CD4-positive, alpha-beta memory T cell (primary cell): ENCODE measurements around the gene TSSC4. TPM values are rescaled to one million over a fixed set of nuclear protein-coding genes. Genes with fewer than 3 reads are reported as not detected.

ENCODE experiments used
- CTCF ChIA-PET: fragments of 350-600 bp; sonication (Branson Sonifier 250); formaldehyde crosslinking; loops from one replicate; lab custom pipeline; 2021; ENCODE audit warnings: inconsistent platforms; ENCODE audit not compliant: partially characterized antibody; lab: Charles Lee
- POLR2A ChIA-PET: fragments of 350-600 bp; sonication (Branson Sonifier 250); formaldehyde crosslinking; loops from one replicate; lab custom pipeline; 2021; ENCODE audit not compliant: partially characterized antibody; lab: Charles Lee
- DNase-seq, 5 donors: peaks; one replicate each; pipeline versions ENCODE4 v3.0.0 to v3.0.0-alpha.2; 2020 to 2022; ENCODE audit warnings: mixed read lengths in 1 of 5
- H3K27ac ChIP-seq: one replicate; pipeline ENCODE4 v1.7.0; 2013; ENCODE audit warnings: low read depth, low read length
- H3K27me3 ChIP-seq: 2 replicates; pipeline ENCODE4 v1.7.0; 2013; ENCODE audit warnings: mild to moderate bottlenecking, low read length, moderate library complexity; ENCODE audit not compliant: insufficient read depth
- H3K36me3 ChIP-seq: 2 replicates; pipeline ENCODE4 v1.7.0; 2013; ENCODE audit warnings: mild to moderate bottlenecking, low read length, moderate library complexity; ENCODE audit not compliant: insufficient read depth
- H3K4me1 ChIP-seq: 2 replicates; pipeline ENCODE4 v1.7.0; 2013; ENCODE audit warnings: mild to moderate bottlenecking, low read length, moderate library complexity; ENCODE audit not compliant: insufficient read depth
- H3K4me3 ChIP-seq, 2 donors: one replicate each; pipeline ENCODE4 v1.7.0; 2013; ENCODE audit warnings: low read length in 2 of 2, mild to moderate bottlenecking in 1 of 2
- H3K9me3 ChIP-seq, 2 donors: one replicate each; pipeline ENCODE4 v1.7.0; 2013; ENCODE audit warnings: low read length in 2 of 2, control low read depth in 1 of 2; ENCODE audit not compliant: control insufficient read depth in 1 of 2
- H3K27ac Mint-ChIP-seq, 7 donors: one replicate each; pipeline ENCODE4 v1.8.0; 2020 to 2021; ENCODE audit warnings: mixed read lengths in 7 of 7, mild to moderate bottlenecking in 6 of 7, inconsistent platforms in 3 of 7, moderate library complexity in 3 of 7
- H3K27me3 Mint-ChIP-seq, 2 donors: one replicate each; pipeline ENCODE4 v1.8.0; 2020 to 2021; ENCODE audit warnings: mixed read lengths in 2 of 2
- H3K36me3 Mint-ChIP-seq, 2 donors: one replicate each; pipeline ENCODE4 v1.8.0; 2020 to 2021; ENCODE audit warnings: mixed read lengths in 2 of 2, inconsistent platforms in 1 of 2, mild to moderate bottlenecking in 1 of 2
- H3K4me1 Mint-ChIP-seq, 4 donors: one replicate each; pipeline ENCODE4 v1.8.0; 2020 to 2021; ENCODE audit warnings: mixed read lengths in 4 of 4, mild to moderate bottlenecking in 1 of 4
- H3K4me3 Mint-ChIP-seq, 8 donors: one replicate each; pipeline ENCODE4 v1.8.0; 2020 to 2021; ENCODE audit warnings: mixed read lengths in 8 of 8, mild to moderate bottlenecking in 7 of 8, moderate library complexity in 6 of 8, inconsistent platforms in 3 of 8
- H3K9me3 Mint-ChIP-seq, 8 donors: one replicate each; pipeline ENCODE4 v1.8.0; 2020 to 2021; ENCODE audit warnings: mixed read lengths in 8 of 8, mild to moderate bottlenecking in 5 of 8, inconsistent platforms in 3 of 8, moderate library complexity in 1 of 8
- intact Hi-C: fragments of 100-400 bp; cut with micrococcal nuclease; formaldehyde crosslinking; loops from one replicate; pipeline ENCODE4 v1.15.1; 2023
- polyA plus RNA-seq, 2 donors: library from polyadenylated mRNA; unstranded; fragments of 300-500 nt; fragmentation: Illumina TruSeq; gene quantifications; one replicate each; pipeline ENCODE4 v1.2.3, GENCODE V29; 2021
- total RNA-seq, 2 experiments: library from RNA; stranded (reverse); gene quantifications; one replicate each; pipeline ENCODE4 v1.2.3, GENCODE V29; 2021

Gene TSSC4
- total and polyA plus RNA-seq, 4 experiments from 2014 or later = 54.6 to 79.8 (median 62.2) TPM

GRCh38 chr11:2422461-2423156 lies 22.1 kb downstream of the TSSC4 start:
- intact Hi-C loops = no loop called here
- no peaks in the 10 kb centered on the region for H3K27me3 Mint-ChIP-seq
- DNase-seq = no peak

GRCh38 chr11:2423157-2424025 lies 22.8 kb downstream of the TSSC4 start:
- peaks cover 11% of the 10 kb centered on the region for H3K4me1 ChIP-seq
- no peak overlapping the region for H3K4me3 ChIP-seq
- no peaks in the 10 kb centered on the region for H3K9me3 ChIP-seq
- no peak for DNase-seq
- no peaks in the 10 kb centered on the region for H3K27me3 Mint-ChIP-seq
- CTCF ChIA-PET = interaction anchor here (1.1 to 6.9 kb wide), 5 partner anchors 109 to 237 kb away, joined by 3 to 262 read pairs (median 22); partner anchors contain the start of genes C11orf21 and TSPAN32
- H3K9me3 Mint-ChIP-seq = no peaks in the 10 kb centered on the region
- H3K36me3 ChIP-seq = no peaks in the 10 kb centered on the region
- H3K27me3 ChIP-seq = no peaks in the 10 kb centered on the region
- peaks cover 0 to 7% (median 2%) of the 10 kb centered on the region in 4 donors for H3K4me1 Mint-ChIP-seq
- intact Hi-C loops = no loop called here
- POLR2A ChIA-PET = no interaction called here
- no peaks in the 10 kb centered on the region for H3K36me3 Mint-ChIP-seq
- no peak overlapping the region for H3K27ac ChIP-seq
- no peak overlapping the region for H3K4me3 Mint-ChIP-seq
- H3K27ac Mint-ChIP-seq = no peak overlapping the region

More at GRCh38 chr11:2422461-2423156, 22.1 kb downstream of the TSSC4 start:
- no peak overlapping the region for H3K27ac Mint-ChIP-seq
- Histone ChIP-seq H3K27ac (no peak overlapping the region), H3K9me3 (no peaks in the 10 kb centered on the region), H3K4me3 (no peak overlapping the region), H3K36me3 (no peaks in the 10 kb centered on the region), H3K27me3 (no peaks in the 10 kb centered on the region), H3K4me1 (peaks cover 11% of the 10 kb centered on the region)
- no peaks in the 10 kb centered on the region for H3K36me3 Mint-ChIP-seq
- ChIA-PET CTCF (interaction anchor here (1.1 to 6.9 kb wide), 5 partner anchors 110 to 236 kb away, joined by 3 to 262 read pairs (median 22); partner anchors contain the start of genes C11orf21 and TSPAN32), POLR2A (no interaction called here)
- no peak overlapping the region for H3K4me3 Mint-ChIP-seq
- peaks cover 0 to 7% (median 2%) of the 10 kb centered on the region in 4 donors for H3K4me1 Mint-ChIP-seq
- H3K9me3 Mint-ChIP-seq = no peaks in the 10 kb centered on the region

GRCh38 chr11:2424811-2425495 lies 24.4 kb downstream of the TSSC4 start:
- ChIA-PET POLR2A (no interaction called here), CTCF (interaction anchor here (1.2 to 5.2 kb wide), 4 partner anchors 42 to 462 kb away, joined by 3 to 104 read pairs (median 8); no protein-coding TSS in a partner anchor)
- Mint-ChIP-seq H3K4me3 (no peak overlapping the region), H3K27me3 (no peaks in the 10 kb centered on the region), H3K4me1 (peaks cover 0 to 1% (median 0%) of the 10 kb centered on the region in 4 donors), H3K36me3 (no peaks in the 10 kb centered on the region), H3K27ac (peak overlapping the region in 1 of 7 donors; percentile 37), H3K9me3 (no peaks in the 10 kb centered on the region)
- intact Hi-C loops = no loop called here
- no peaks in the 10 kb centered on the region for H3K9me3 ChIP-seq
- no peaks in the 10 kb centered on the region for H3K36me3 ChIP-seq
- H3K4me1 ChIP-seq = peaks cover 7% of the 10 kb centered on the region
- no peak overlapping the region for H3K4me3 ChIP-seq
- DNase-seq = no peak
- H3K27me3 ChIP-seq = no peaks in the 10 kb centered on the region
- no peak overlapping the region for H3K27ac ChIP-seq

DNA sequence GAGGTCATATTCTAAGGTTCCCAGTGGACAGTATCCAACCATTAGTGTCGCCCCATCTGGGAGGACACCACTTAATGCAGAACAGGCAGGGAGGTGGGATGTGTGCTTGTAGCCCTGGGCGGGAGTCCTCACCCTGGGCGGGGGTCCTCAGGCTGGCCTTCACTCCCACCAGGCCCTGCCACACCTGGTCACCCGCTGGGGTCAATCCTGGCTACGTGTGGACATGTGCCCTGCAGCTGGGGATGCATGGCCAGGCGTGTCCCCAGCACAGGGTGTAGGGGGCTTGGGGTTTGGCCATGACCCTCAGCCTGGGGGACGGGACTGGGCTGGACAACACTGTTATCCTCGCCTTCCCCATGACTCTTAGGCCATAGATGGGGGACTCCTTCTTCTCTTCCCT lies 25.0 kb downstream of the TSSC4 start:
- H3K27me3 ChIP-seq = no peaks in the 10 kb centered on the region
- Mint-ChIP-seq H3K4me3 (no peak overlapping the region), H3K4me1 (peaks cover 0 to 1% (median 0%) of the 10 kb centered on the region in 4 donors), H3K36me3 (no peaks in the 10 kb centered on the region), H3K27ac (no peak overlapping the region), H3K9me3 (no peaks in the 10 kb centered on the region), H3K27me3 (no peaks in the 10 kb centered on the region)
- intact Hi-C loops = no loop called here
- peaks cover 1% of the 10 kb centered on the region for H3K4me1 ChIP-seq
- POLR2A ChIA-PET = interaction anchor here (1.1 kb wide), 1 partner anchor 106 kb away, joined by 4 read pairs; no protein-coding TSS in a partner anchor
- H3K36me3 ChIP-seq = no peaks in the 10 kb centered on the region
- no peak overlapping the region for H3K4me3 ChIP-seq
- no peaks in the 10 kb centered on the region for H3K9me3 ChIP-seq
- DNase-seq = no peak
- H3K27ac ChIP-seq = no peak overlapping the region
- CTCF ChIA-PET = interaction anchor here (0.7 to 5.2 kb wide), 5 partner anchors 42 to 504 kb away, joined by 3 to 104 read pairs (median 3); no protein-coding TSS in a partner anchor

DNA sequence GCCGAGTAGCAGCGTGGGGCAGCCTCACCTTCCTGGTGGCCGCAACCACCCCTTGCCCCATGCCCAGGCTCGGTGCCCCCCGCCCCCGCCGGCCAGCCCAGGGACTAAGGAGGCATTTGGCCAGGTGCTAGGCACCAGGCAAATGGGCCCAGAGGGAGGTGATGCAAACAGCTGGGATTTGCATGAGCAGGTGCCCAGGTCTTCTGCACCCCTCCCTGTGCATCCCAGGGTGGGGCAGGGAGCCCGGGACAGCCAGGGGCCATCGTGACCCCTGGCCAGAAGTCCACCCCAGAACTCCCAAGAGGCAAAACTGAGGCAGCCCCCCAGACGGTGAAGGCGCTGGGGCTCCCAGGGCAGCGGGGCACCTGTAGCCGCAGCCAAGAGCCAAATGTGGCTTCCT lies 25.7 kb downstream of the TSSC4 start:
- Histone ChIP-seq H3K36me3 (no peaks in the 10 kb centered on the region), H3K4me3 (no peak overlapping the region), H3K9me3 (no peaks in the 10 kb centered on the region), H3K27ac (no peak overlapping the region), H3K4me1 (no peaks in the 10 kb centered on the region), H3K27me3 (no peaks in the 10 kb centered on the region)
- no peaks in the 10 kb centered on the region for H3K9me3 Mint-ChIP-seq
- no peak overlapping the region for H3K27ac Mint-ChIP-seq
- no peaks in the 10 kb centered on the region for H3K36me3 Mint-ChIP-seq
- intact Hi-C loops = no loop called here
- no peaks in the 10 kb centered on the region for H3K4me1 Mint-ChIP-seq
- H3K4me3 Mint-ChIP-seq = no peak overlapping the region
- ChIA-PET POLR2A (interaction anchor here (1.1 kb wide), 1 partner anchor 105 kb away, joined by 4 read pairs; no protein-coding TSS in a partner anchor), CTCF (interaction anchor here (0.7 to 5.2 kb wide), 6 partner anchors 43 to 504 kb away, joined by 3 to 104 read pairs (median 3); no protein-coding TSS in a partner anchor)
- no peaks in the 10 kb centered on the region for H3K27me3 Mint-ChIP-seq
- no peak for DNase-seq

DNA sequence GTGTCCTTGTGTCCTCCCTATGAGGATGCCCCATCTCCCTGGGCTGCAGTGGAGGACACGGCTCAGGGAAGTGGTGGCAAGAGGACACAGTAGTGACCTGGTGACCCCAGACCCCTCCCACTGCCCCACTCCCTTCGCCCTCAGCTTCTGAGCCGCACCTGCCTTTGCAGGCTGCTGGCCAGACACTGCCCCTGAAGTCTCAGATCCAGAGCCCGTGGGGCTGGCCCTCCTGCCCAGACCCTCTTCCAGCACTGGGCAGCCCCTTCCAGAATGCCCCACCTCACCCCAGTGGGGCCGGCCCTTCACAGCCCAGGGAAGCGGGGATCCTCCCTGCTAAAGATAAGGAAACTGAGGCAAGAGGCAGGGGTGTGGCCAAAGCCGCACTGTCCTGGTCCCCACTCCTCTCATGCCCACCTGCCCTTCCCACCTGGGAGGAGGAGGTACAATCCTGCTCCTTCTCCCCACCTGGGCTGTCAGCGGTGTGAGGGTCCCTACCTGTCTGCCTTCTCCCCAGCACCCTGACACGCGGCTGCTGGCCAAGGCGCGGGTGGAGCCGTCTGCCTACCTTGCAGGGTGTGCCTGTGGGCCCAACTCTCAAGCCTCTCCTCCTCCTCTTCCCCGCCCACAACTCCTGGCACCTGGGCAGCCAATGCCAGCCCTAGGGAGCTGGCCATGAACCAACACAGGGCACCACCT lies 26.4 kb downstream of the TSSC4 start:
- Histone ChIP-seq H3K27me3 (no peaks in the 10 kb centered on the region), H3K4me1 (no peaks in the 10 kb centered on the region), H3K9me3 (no peaks in the 10 kb centered on the region), H3K27ac (no peak overlapping the region), H3K4me3 (no peak overlapping the region), H3K36me3 (no peaks in the 10 kb centered on the region)
- ChIA-PET POLR2A (no interaction called here), CTCF (interaction anchor here (0.9 to 5.2 kb wide), 9 partner anchors 18 to 460 kb away, joined by 3 to 104 read pairs (median 4); partner anchors contain the start of gene KCNQ1)
- Mint-ChIP-seq H3K9me3 (no peaks in the 10 kb centered on the region), H3K36me3 (no peaks in the 10 kb centered on the region), H3K4me3 (no peak overlapping the region), H3K4me1 (no peaks in the 10 kb centered on the region), H3K27ac (peak overlapping the region in 1 of 7 donors; percentile 32), H3K27me3 (no peaks in the 10 kb centered on the region)
- no peak for DNase-seq
- intact Hi-C loops = no loop called here
